HG03442 (cell line): ENCODE results near the gene MORN1.

Experiments
- ATAC-seq: cut with Tn5 transposase; IDR thresholded peaks from one replicate; pipeline ENCODE4 v1.9.1; 2021; ENCODE audit warnings: mild to moderate bottlenecking, moderate library complexity; ENCODE audit not compliant: unreplicated experiment

The MORN1 gene

GRCh38 chr1:2422523-2422922, 31.2 kb upstream of the MORN1 start:
- ATAC-seq: no peak

- no peak for ATAC-seq
These were observed 28.1 kb upstream of the MORN1 start for GRCh38 chr1:2419416-2419815.

GRCh38 chr1:2418791-2419320, 27.5 kb upstream of the MORN1 start:
- ATAC-seq: no peak

- no peak for ATAC-seq
These were observed 26.5 kb upstream of the MORN1 start for GRCh38 chr1:2417833-2418225.

- no peak for ATAC-seq
These were observed 25.9 kb upstream of the MORN1 start for GRCh38 chr1:2417083-2417832.

- no peak for ATAC-seq
These were observed 25.0 kb upstream of the MORN1 start for GRCh38 chr1:2416403-2416802.

- no peak for ATAC-seq
These were observed 24.5 kb upstream of the MORN1 start for GRCh38 chr1:2415801-2416208.

GRCh38 chr1:2415337-2415736, 24.0 kb upstream of the MORN1 start:
- ATAC-seq: no peak

GRCh38 chr1:2414297-2414958, 23.1 kb upstream of the MORN1 start:
- ATAC-seq: no peak

GRCh38 chr1:2413495-2414296, 22.3 kb upstream of the MORN1 start:
- ATAC-seq: no peak

- peak; percentile 12 for ATAC-seq
These were observed 21.6 kb upstream of the MORN1 start for GRCh38 chr1:2412773-2413494.

- ATAC-seq: peak; percentile 79
These were observed 21.0 kb upstream of the MORN1 start, which contains the start of gene PEX10 for GRCh38 chr1:2412395-2412772. Gene PEX10 (minus strand): TSS chr1:2412564. CDS start chr1:2412502, 62 bp downstream.

GRCh38 chr1:2411801-2412394, 20.5 kb upstream of the MORN1 start:
- ATAC-seq: peak; percentile 26

GRCh38 chr1:2409745-2410144, 18.4 kb upstream of the MORN1 start:
- no peak for ATAC-seq

- ATAC-seq: no peak
These were observed 17.5 kb upstream of the MORN1 start for GRCh38 chr1:2408859-2409276.

GRCh38 chr1:2408456-2408855, 17.1 kb upstream of the MORN1 start:
- ATAC-seq: no peak

GRCh38 chr1:2407991-2408275, 16.6 kb upstream of the MORN1 start:
- ATAC-seq: no peak

GRCh38 chr1:2407166-2407990, 16.0 kb upstream of the MORN1 start:
- no peak for ATAC-seq

- ATAC-seq: no peak
These were observed 15.2 kb upstream of the MORN1 start for GRCh38 chr1:2406451-2407041.
